CD4-positive, CD25-positive, alpha-beta regulatory T cell (primary cell): ENCODE results near the gene EPHA6. TPM values are rescaled to one million over a fixed set of nuclear protein-coding genes. Genes with fewer than 3 reads are reported as not detected.

Experiments
- ATAC-seq, 2 donors: fragments of 150-1000 bp; cut with Tn5 transposase; one replicate each; pipeline ENCODE4 v1.10.0; 2021; ENCODE audit warnings: low read depth in 2 of 2, moderate number of reproducible peaks in 2 of 2, moderate library complexity in 1 of 2
- DNase-seq, 3 donors: peaks; one replicate each; pipeline versions ENCODE4 v3.0.0 to v3.0.0-alpha.2; 2012 to 2022; ENCODE audit warnings: mixed read lengths in 1 of 3
- H3K27ac ChIP-seq: one replicate; pipeline ENCODE4 v1.7.0; 2013; ENCODE audit warnings: mild to moderate bottlenecking, low read length; ENCODE audit not compliant: insufficient read depth, poor library complexity, severe bottlenecking
- H3K27me3 ChIP-seq: one replicate; pipeline ENCODE4 v1.7.0; 2013; ENCODE audit warnings: low read length; ENCODE audit not compliant: control insufficient read depth, insufficient read depth
- H3K36me3 ChIP-seq: one replicate; pipeline ENCODE4 v1.7.0; 2013; ENCODE audit warnings: mild to moderate bottlenecking, low read length, moderate library complexity; ENCODE audit not compliant: control insufficient read depth, insufficient read depth
- H3K4me1 ChIP-seq: 2 replicates; pipeline ENCODE4 v1.7.0; 2013; ENCODE audit warnings: mild to moderate bottlenecking, low read length; ENCODE audit not compliant: insufficient read depth, control insufficient read depth, poor library complexity, severe bottlenecking
- H3K4me3 ChIP-seq: one replicate; pipeline ENCODE4 v1.7.0; 2013; ENCODE audit warnings: low read depth, mild to moderate bottlenecking, low read length, moderate library complexity
- H3K9me3 ChIP-seq, 2 experiments: 1 replicate in 1 of 2; 2 replicates in 1 of 2; pipeline ENCODE4 v1.7.0; 2013; ENCODE audit warnings: low read length in 2 of 2, mild to moderate bottlenecking in 1 of 2, moderate library complexity in 1 of 2; ENCODE audit not compliant: control insufficient read depth in 2 of 2
- H3K27ac Mint-ChIP-seq, 3 donors: one replicate each; pipeline ENCODE4 v1.8.0; 2020 to 2022; ENCODE audit warnings: mild to moderate bottlenecking in 3 of 3, mixed read lengths in 3 of 3, moderate library complexity in 2 of 3
- H3K27me3 Mint-ChIP-seq: one replicate; pipeline ENCODE4 v1.8.0; 2022; ENCODE audit warnings: mild to moderate bottlenecking, mixed read lengths
- H3K36me3 Mint-ChIP-seq: one replicate; pipeline ENCODE4 v1.8.0; 2020; ENCODE audit warnings: mixed read lengths
- H3K4me1 Mint-ChIP-seq, 4 donors: one replicate each; pipeline ENCODE4 v1.8.0; 2020 to 2022; ENCODE audit warnings: mixed read lengths in 4 of 4, mild to moderate bottlenecking in 1 of 4
- H3K4me3 Mint-ChIP-seq, 4 donors: one replicate each; pipeline ENCODE4 v1.8.0; 2020 to 2022; ENCODE audit warnings: mild to moderate bottlenecking in 4 of 4, mixed read lengths in 4 of 4, moderate library complexity in 3 of 4
- H3K9me3 Mint-ChIP-seq, 7 donors: one replicate each; pipeline ENCODE4 v1.8.0; 2020 to 2022; ENCODE audit warnings: mixed read lengths in 7 of 7, mild to moderate bottlenecking in 3 of 7, moderate library complexity in 2 of 7
- polyA plus RNA-seq, 4 donors: library from polyadenylated mRNA; unstranded; fragments of 300-500 nt; fragmentation: Illumina TruSeq; gene quantifications; one replicate each; pipeline ENCODE4 v1.2.3, GENCODE V29; 2021
- total RNA-seq: library from RNA; stranded (reverse); gene quantifications from one replicate; pipeline ENCODE4 v1.2.3, GENCODE V29; 2022

The EPHA6 gene
- total and polyA plus RNA-seq, 5 donors from 2014 or later = not detected

DNA sequence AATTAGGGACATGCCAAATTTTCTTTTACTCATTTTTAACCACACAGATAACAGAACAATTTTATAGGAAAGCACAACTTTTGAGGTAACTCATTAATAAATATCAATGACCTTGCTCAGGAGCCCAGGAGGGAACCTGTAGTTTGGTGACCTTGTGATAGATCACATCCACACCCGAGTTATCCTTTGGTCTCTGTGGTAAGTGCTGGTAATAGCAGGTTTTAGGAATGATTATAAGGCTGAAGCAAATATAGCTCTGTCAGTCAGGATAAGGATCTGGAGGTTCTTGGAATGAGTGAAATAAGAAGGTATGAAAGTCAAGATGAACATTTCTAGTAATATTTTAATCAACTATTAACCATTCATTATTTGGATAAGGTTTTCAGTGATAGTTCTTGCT, 46.5 kb downstream of the EPHA6 start:
- H3K27me3 Mint-ChIP-seq = no peaks in the 10 kb centered on the region
- Histone ChIP-seq H3K4me3 (no peak overlapping the region), H3K9me3 (no peaks in the 10 kb centered on the region), H3K36me3 (no peaks in the 10 kb centered on the region), H3K27ac (no peak overlapping the region), H3K4me1 (no peaks in the 10 kb centered on the region), H3K27me3 (no peaks in the 10 kb centered on the region)
- H3K9me3 Mint-ChIP-seq = peaks cover 0 to 3% (median 0%) of the 10 kb centered on the region in 7 donors
- no peaks in the 10 kb centered on the region for H3K36me3 Mint-ChIP-seq
- no peak overlapping the region for H3K27ac Mint-ChIP-seq
- no peak for DNase-seq
- ATAC-seq = no peak
- no peak overlapping the region for H3K4me3 Mint-ChIP-seq
- H3K4me1 Mint-ChIP-seq = no peaks in the 10 kb centered on the region

DNA sequence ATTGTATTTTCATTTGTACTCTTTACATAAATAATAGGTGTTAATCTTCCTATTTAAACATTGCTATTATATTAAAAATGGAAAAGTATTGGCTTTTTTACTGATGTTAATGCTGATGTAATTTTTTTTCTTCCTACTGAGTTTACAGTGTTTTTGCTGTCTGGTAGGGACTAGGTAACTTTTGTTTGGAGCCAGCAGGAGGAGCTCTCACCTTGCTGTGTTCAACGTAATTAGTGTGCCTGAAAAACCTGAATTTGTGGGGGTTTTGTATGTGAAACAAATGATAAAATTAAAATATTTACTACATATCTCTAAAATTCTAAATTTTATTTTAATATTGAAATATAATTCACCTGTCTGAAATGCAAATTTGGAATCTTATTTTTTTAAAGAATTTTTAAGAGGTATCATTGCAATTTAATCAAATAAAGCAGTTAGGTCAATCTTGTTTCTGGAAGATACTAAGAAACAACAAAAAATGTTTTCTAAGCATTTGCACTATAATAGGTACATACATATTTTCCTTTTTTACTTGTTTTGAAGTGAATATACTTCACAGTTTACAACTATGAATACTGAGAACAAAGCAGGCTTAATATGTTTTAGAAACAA, 48.8 kb downstream of the EPHA6 start:
- Histone ChIP-seq H3K27ac (no peak overlapping the region), H3K36me3 (no peaks in the 10 kb centered on the region), H3K4me1 (no peaks in the 10 kb centered on the region), H3K9me3 (no peaks in the 10 kb centered on the region), H3K4me3 (no peak overlapping the region), H3K27me3 (no peaks in the 10 kb centered on the region)
- Mint-ChIP-seq H3K27ac (no peak overlapping the region), H3K4me3 (no peak overlapping the region), H3K27me3 (no peaks in the 10 kb centered on the region), H3K4me1 (no peaks in the 10 kb centered on the region), H3K9me3 (peaks cover 0 to 2% (median 0%) of the 10 kb centered on the region in 7 donors), H3K36me3 (no peaks in the 10 kb centered on the region)
- ATAC-seq = no peak
- DNase-seq = peak in 1 of 3 donors; percentile 23

DNA sequence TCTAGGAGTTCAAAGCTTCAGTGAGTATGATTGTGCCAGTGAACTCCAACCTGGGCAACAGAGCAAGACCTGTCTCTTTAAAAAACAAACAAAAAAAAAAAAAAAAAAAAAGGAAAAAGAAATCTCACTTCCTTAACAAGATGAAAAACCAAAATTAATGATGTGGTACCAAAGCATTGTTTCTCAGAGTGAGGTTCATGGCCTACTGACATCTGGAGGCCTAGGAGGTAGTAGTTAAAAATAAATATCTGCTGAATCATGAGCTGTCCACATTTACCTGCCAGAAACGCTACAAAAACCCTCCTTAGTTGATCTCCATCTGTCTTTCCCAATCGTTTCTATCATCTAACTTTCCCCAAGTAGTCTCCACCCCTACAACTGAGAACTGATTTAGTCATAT, 51.2 kb downstream of the EPHA6 start:
- no peaks in the 10 kb centered on the region for H3K4me1 ChIP-seq
- Mint-ChIP-seq H3K4me1 (no peaks in the 10 kb centered on the region), H3K27me3 (no peaks in the 10 kb centered on the region), H3K27ac (no peak overlapping the region), H3K4me3 (no peak overlapping the region), H3K36me3 (no peaks in the 10 kb centered on the region), H3K9me3 (peaks cover 0 to 2% (median 0%) of the 10 kb centered on the region in 7 donors)
- H3K9me3 ChIP-seq = no peaks in the 10 kb centered on the region
- DNase-seq (no peak), ATAC-seq (no peak)
- no peaks in the 10 kb centered on the region for H3K36me3 ChIP-seq
- no peak overlapping the region for H3K27ac ChIP-seq
- no peaks in the 10 kb centered on the region for H3K27me3 ChIP-seq
- H3K4me3 ChIP-seq = no peak overlapping the region

DNA sequence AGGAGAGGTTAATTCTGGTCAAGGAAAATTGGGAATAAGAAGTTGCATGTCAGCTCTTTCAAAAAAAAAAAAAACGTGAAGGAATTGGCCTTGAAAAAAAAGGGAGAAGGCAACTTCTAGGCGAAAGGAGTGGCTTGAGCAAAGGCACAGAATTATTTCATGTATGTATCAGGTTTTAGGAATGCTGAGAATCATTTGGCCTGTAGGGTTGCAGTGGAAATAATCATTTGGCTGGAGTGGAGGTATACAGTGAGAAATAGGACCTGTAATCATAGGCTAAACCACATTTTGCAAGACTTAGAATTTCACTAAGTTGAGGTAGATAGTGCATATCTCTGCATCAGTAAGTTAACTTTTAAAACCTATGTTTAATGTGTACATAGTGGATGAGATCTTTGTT, 54.9 kb downstream of the EPHA6 start:
- Mint-ChIP-seq H3K4me1 (no peaks in the 10 kb centered on the region), H3K27ac (no peak overlapping the region), H3K9me3 (peaks cover 0 to 5% (median 0%) of the 10 kb centered on the region in 7 donors), H3K36me3 (no peaks in the 10 kb centered on the region), H3K4me3 (no peak overlapping the region), H3K27me3 (no peaks in the 10 kb centered on the region)
- no peak overlapping the region for H3K27ac ChIP-seq
- DNase-seq (no peak), ATAC-seq (no peak)
- no peaks in the 10 kb centered on the region for H3K4me1 ChIP-seq
- H3K4me3 ChIP-seq = no peak overlapping the region
- H3K9me3 ChIP-seq = no peaks in the 10 kb centered on the region
- H3K27me3 ChIP-seq = no peaks in the 10 kb centered on the region
- no peaks in the 10 kb centered on the region for H3K36me3 ChIP-seq

DNA sequence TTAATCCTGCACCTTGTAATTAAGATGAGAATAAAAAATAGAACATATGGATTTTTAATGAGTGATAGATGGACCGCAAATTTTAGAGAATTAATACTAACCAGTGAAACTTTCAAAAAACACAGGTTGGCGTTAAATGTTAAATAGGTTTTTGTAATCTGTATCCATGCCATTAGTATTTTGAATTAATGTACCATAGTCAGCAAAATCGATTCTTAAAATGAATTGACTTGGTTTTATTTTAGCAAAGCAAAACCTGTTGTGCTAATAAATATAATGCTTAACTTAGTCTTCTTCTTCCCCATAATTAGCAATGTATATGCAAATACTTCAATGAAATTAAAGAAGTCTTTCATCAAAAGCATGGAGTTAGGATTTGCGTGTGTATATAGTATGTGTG, 63.1 kb downstream of the EPHA6 start:
- H3K36me3 ChIP-seq = no peaks in the 10 kb centered on the region
- H3K4me3 ChIP-seq = no peak overlapping the region
- Mint-ChIP-seq H3K9me3 (peaks cover 0 to 21% (median 5%) of the 10 kb centered on the region in 7 donors), H3K4me1 (no peaks in the 10 kb centered on the region), H3K27ac (no peak overlapping the region), H3K36me3 (no peaks in the 10 kb centered on the region), H3K4me3 (no peak overlapping the region), H3K27me3 (no peaks in the 10 kb centered on the region)
- ATAC-seq = no peak
- no peaks in the 10 kb centered on the region for H3K27me3 ChIP-seq
- no peaks in the 10 kb centered on the region for H3K9me3 ChIP-seq
- no peaks in the 10 kb centered on the region for H3K4me1 ChIP-seq
- H3K27ac ChIP-seq = no peak overlapping the region
- DNase-seq = no peak

GRCh38 chr3:96900031-96900430, 85.6 kb downstream of the EPHA6 start:
- no peak for ATAC-seq
- no peak for DNase-seq
- Histone ChIP-seq H3K9me3 (no peaks in the 10 kb centered on the region), H3K4me3 (no peak overlapping the region), H3K4me1 (no peaks in the 10 kb centered on the region), H3K36me3 (no peaks in the 10 kb centered on the region), H3K27me3 (no peaks in the 10 kb centered on the region), H3K27ac (no peak overlapping the region)
- H3K36me3 Mint-ChIP-seq = no peaks in the 10 kb centered on the region
- no peak overlapping the region for H3K4me3 Mint-ChIP-seq
- peaks cover 0 to 8% (median 0%) of the 10 kb centered on the region in 7 donors for H3K9me3 Mint-ChIP-seq
- no peaks in the 10 kb centered on the region for H3K27me3 Mint-ChIP-seq
- no peaks in the 10 kb centered on the region for H3K4me1 Mint-ChIP-seq
- H3K27ac Mint-ChIP-seq = no peak overlapping the region

- Mint-ChIP-seq H3K36me3 (no peaks in the 10 kb centered on the region), H3K4me1 (no peaks in the 10 kb centered on the region), H3K4me3 (no peak overlapping the region), H3K27me3 (no peaks in the 10 kb centered on the region), H3K9me3 (peaks cover 0 to 8% (median 0%) of the 10 kb centered on the region in 7 donors), H3K27ac (no peak overlapping the region)
- no peaks in the 10 kb centered on the region for H3K36me3 ChIP-seq
- no peak overlapping the region for H3K27ac ChIP-seq
- no peaks in the 10 kb centered on the region for H3K27me3 ChIP-seq
- no peak for DNase-seq
- no peaks in the 10 kb centered on the region for H3K9me3 ChIP-seq
- no peak overlapping the region for H3K4me3 ChIP-seq
- ATAC-seq = no peak
- H3K4me1 ChIP-seq = no peaks in the 10 kb centered on the region
Observed at GRCh38 chr3:96900566-96900965, 86.2 kb downstream of the EPHA6 start.

- H3K36me3 ChIP-seq = no peaks in the 10 kb centered on the region
- H3K27me3 Mint-ChIP-seq = no peaks in the 10 kb centered on the region
- H3K9me3 Mint-ChIP-seq = peaks cover 0 to 10% (median 2%) of the 10 kb centered on the region in 7 donors
- no peak overlapping the region for H3K4me3 Mint-ChIP-seq
- no peaks in the 10 kb centered on the region for H3K27me3 ChIP-seq
- no peak overlapping the region for H3K4me3 ChIP-seq
- H3K36me3 Mint-ChIP-seq = no peaks in the 10 kb centered on the region
- ATAC-seq (no peak), DNase-seq (no peak)
- no peak overlapping the region for H3K27ac Mint-ChIP-seq
- no peaks in the 10 kb centered on the region for H3K4me1 Mint-ChIP-seq
- H3K4me1 ChIP-seq = no peaks in the 10 kb centered on the region
- no peaks in the 10 kb centered on the region for H3K9me3 ChIP-seq
- H3K27ac ChIP-seq = no peak overlapping the region
Observed at GRCh38 chr3:96915445-96915844, 101.1 kb downstream of the EPHA6 start.
